Mucosa of descending colon (tissue), 3 donors: ENCODE results near the gene RRP12. TPM values are rescaled to one million over a fixed set of nuclear protein-coding genes. Genes with fewer than 3 reads are reported as not detected.
A peak's percentile ranks its signal among the peaks of the same experiment; 100 is the strongest.
"Not testable (repeated sequence)": the region's sequence is repeated elsewhere in the genome, so short reads cannot be mapped to it uniquely, and the experiment has no call there.

ENCODE experiments used
- ATAC-seq: fragments of 200-7000 bp; cut with Tn5 transposase; one replicate; pipeline ENCODE4 v1.9.1; 2020; ENCODE audit warnings: mild to moderate bottlenecking, moderate library complexity
- DNase-seq, 3 donors: peaks; one replicate each; pipeline ENCODE4 v3.0.0-alpha.2; 2020
- H3K36me3 ChIP-seq: fragments of 200-600 bp; one replicate; pipeline ENCODE4 v1.8.0; 2021; ENCODE audit warnings: low read depth, mild to moderate bottlenecking
- H3K4me1 ChIP-seq: fragments of 200-600 bp; one replicate; pipeline ENCODE4 v1.8.0; 2021; ENCODE audit warnings: low read depth, mild to moderate bottlenecking
- H3K4me3 ChIP-seq: fragments of 200-600 bp; one replicate; pipeline ENCODE4 v1.8.0; 2021; ENCODE audit warnings: mild to moderate bottlenecking
- H3K9me3 ChIP-seq: fragments of 200-600 bp; one replicate; pipeline ENCODE4 v1.8.0; 2021; ENCODE audit warnings: mild to moderate bottlenecking
- CTCF ChIP-seq: fragments of 200-600 bp; IDR thresholded peaks from one replicate; pipeline ENCODE4 v1.8.0; 2022; ENCODE audit warnings: antibody characterized with exemption, mild to moderate bottlenecking
- intact Hi-C, 2 donors: fragments of 100-400 bp; cut with DNase I in 1 of 2; cut with micrococcal nuclease in 1 of 2; formaldehyde crosslinking; loops; one replicate each; pipeline versions ENCODE4 v1.11.0 to v1.11.1; 2022; cut with DNase I, micrococcal nuclease
- total RNA-seq, 3 donors: library from RNA; stranded (reverse); fragmentation: NEBNext Ultra II Directional in 2 of 3; extraction: Animal tissue kit (Norgen Biotek cat#: 25700) in 2 of 3; gene quantifications; one replicate each; pipeline versions ENCODE4 v1.2.1 to v1.2.4, GENCODE V29; 2021 to 2023
- donor health status: DM: no; HTN: no; CAD: no; lungs with moderate emphysema.
- donor health status: DM: no; HTN: no; CAD: no.
- donor health status: DM: no; HTN: yes; CAD: no.

RRP12 gene
- total RNA-seq, 3 donors from 2014 or later, result 14.6 to 19.4 (median 16.9) TPM

GRCh38 chr10:97426776-97427570 lies 25.8 kb upstream of the RRP12 start:
- H3K9me3 ChIP-seq, result no peaks in the 10 kb centered on the region
- ATAC-seq, result peak; percentile 3
- intact Hi-C loops, result no loop called here

GRCh38 chr10:97425964-97426775 lies 25.0 kb upstream of the RRP12 start, which contains the start of gene PGAM1:
TSS of gene PGAM1 (plus strand) at chr10:97426191. CDS start at chr10:97426308, 117 bp downstream.
- H3K4me3 ChIP-seq, result peak within 1 kb of the TSS; percentile 83
- peak; percentile 80 for TF ChIP-seq CTCF
- DNase-seq (peak; percentile 91 to 97 (median 97)), ATAC-seq (peak; percentile 92)
- intact Hi-C loops, result no loop called here
- H3K9me3 ChIP-seq, result no peaks in the 10 kb centered on the region
- H3K4me1 ChIP-seq, result peaks cover 25% of the 10 kb centered on the region
- no peaks in the 10 kb centered on the region for H3K36me3 ChIP-seq

More at GRCh38 chr10:97426776-97427570, 25.8 kb upstream of the RRP12 start:
- no peaks in the 10 kb centered on the region for H3K36me3 ChIP-seq
- no peak for TF ChIP-seq CTCF
- peaks cover 25% of the 10 kb centered on the region for H3K4me1 ChIP-seq
- H3K4me3 ChIP-seq, result peak overlapping the region; percentile 83
- peak in 2 of 3 donors; percentile 27 to 60 for DNase-seq

GRCh38 chr10:97423757-97424098 lies 22.6 kb upstream of the RRP12 start:
- DNase-seq, H3K36me3 ChIP-seq, H3K4me3 ChIP-seq, intact Hi-C loops, ATAC-seq, H3K9me3 ChIP-seq: not testable (repeated sequence)
- peaks cover 24% of the 10 kb centered on the region for H3K4me1 ChIP-seq

GRCh38 chr10:97416565-97416964 lies 15.4 kb upstream of the RRP12 start:
- no peak for DNase-seq
- Histone ChIP-seq H3K36me3 (no peaks in the 10 kb centered on the region), H3K9me3 (no peaks in the 10 kb centered on the region), H3K4me3 (no peak overlapping the region), H3K4me1 (peaks cover 3% of the 10 kb centered on the region)
- no peak for ATAC-seq
- intact Hi-C loops, result no loop called here
- no peak for TF ChIP-seq CTCF

- Histone ChIP-seq H3K4me3 (no peak overlapping the region), H3K36me3 (no peaks in the 10 kb centered on the region), H3K9me3 (no peaks in the 10 kb centered on the region), H3K4me1 (peaks cover 7% of the 10 kb centered on the region)
- peak; percentile 11 for ATAC-seq
- TF ChIP-seq CTCF, result no peak
- no peak for DNase-seq
- intact Hi-C loops, result no loop called here
Measured at GRCh38 chr10:97412891-97413304, 11.8 kb upstream of the RRP12 start.

GRCh38 chr10:97411406-97411805 lies 10.3 kb upstream of the RRP12 start:
- DNase-seq (no peak), ATAC-seq (no peak)
- intact Hi-C loops, result no loop called here
- no peak for TF ChIP-seq CTCF
- H3K36me3 ChIP-seq, result no peaks in the 10 kb centered on the region
- no peak overlapping the region for H3K4me3 ChIP-seq
- no peaks in the 10 kb centered on the region for H3K9me3 ChIP-seq
- peaks cover 18% of the 10 kb centered on the region for H3K4me1 ChIP-seq
